ENCODE results near the gene A4GALT.
A peak's percentile ranks its signal among the peaks of the same experiment; 100 is the strongest.
"Not testable (repeated sequence)": the region's sequence is repeated elsewhere in the genome, so short reads cannot be mapped to it uniquely, and the experiment has no call there.

A4GALT gene

DNA sequence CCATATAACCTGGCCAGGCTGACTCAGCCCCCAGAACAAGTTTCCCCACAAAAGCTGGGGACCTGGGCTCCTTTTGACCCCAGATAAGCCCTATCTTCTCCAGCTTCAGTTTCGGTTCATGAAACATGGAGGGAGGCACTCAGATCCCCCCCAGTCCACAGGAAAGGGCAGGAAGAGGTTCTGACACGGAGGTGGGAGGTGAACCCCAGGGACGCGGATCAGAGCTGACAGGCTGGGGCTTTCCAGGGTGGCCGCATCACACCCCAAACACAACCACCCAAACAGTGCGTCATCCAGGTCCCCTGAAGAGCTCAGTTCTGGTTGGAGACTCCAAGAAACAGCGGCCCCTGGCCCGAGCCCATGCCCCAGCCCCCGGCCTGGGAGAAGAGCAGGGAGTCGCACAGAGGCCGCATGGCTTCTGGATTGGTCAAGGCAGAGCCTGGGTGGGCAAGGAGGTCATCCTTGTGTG is 44.3 kb upstream of the A4GALT start:
- DNase-seq (ENCODE audit: low read depth): no peak
- TF ChIP-seq, protein P1, sequence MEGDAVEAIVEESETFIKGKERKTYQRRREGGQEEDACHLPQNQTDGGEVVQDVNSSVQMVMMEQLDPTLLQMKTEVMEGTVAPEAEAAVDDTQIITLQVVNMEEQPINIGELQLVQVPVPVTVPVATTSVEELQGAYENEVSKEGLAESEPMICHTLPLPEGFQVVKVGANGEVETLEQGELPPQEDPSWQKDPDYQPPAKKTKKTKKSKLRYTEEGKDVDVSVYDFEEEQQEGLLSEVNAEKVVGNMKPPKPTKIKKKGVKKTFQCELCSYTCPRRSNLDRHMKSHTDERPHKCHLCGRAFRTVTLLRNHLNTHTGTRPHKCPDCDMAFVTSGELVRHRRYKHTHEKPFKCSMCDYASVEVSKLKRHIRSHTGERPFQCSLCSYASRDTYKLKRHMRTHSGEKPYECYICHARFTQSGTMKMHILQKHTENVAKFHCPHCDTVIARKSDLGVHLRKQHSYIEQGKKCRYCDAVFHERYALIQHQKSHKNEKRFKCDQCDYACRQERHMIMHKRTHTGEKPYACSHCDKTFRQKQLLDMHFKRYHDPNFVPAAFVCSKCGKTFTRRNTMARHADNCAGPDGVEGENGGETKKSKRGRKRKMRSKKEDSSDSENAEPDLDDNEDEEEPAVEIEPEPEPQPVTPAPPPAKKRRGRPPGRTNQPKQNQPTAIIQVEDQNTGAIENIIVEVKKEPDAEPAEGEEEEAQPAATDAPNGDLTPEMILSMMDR (conservative IDR thresholded peaks at IDR 0.05; ENCODE audit: low read length): no peak
- no peak overlapping the region for H3K4me3 ChIP-seq (ENCODE audit: low read length)

- DNase-seq (ENCODE audit: low read depth): no peak
- H3K4me3 ChIP-seq (ENCODE audit: low read length): no peak overlapping the region
- TF ChIP-seq, protein P1 (conservative IDR thresholded peaks at IDR 0.05; ENCODE audit: low read length): no peak
Measured at GRCh38 chr22:42763965-42764480, 43.4 kb upstream of the A4GALT start.

GRCh38 chr22:42760806-42761565 is 40.3 kb upstream of the A4GALT start:
- DNase-seq (ENCODE audit: low read depth): no peak
- TF ChIP-seq, protein P1 (conservative IDR thresholded peaks at IDR 0.05; ENCODE audit: low read length): no peak
- no peak overlapping the region for H3K4me3 ChIP-seq (ENCODE audit: low read length)

DNA sequence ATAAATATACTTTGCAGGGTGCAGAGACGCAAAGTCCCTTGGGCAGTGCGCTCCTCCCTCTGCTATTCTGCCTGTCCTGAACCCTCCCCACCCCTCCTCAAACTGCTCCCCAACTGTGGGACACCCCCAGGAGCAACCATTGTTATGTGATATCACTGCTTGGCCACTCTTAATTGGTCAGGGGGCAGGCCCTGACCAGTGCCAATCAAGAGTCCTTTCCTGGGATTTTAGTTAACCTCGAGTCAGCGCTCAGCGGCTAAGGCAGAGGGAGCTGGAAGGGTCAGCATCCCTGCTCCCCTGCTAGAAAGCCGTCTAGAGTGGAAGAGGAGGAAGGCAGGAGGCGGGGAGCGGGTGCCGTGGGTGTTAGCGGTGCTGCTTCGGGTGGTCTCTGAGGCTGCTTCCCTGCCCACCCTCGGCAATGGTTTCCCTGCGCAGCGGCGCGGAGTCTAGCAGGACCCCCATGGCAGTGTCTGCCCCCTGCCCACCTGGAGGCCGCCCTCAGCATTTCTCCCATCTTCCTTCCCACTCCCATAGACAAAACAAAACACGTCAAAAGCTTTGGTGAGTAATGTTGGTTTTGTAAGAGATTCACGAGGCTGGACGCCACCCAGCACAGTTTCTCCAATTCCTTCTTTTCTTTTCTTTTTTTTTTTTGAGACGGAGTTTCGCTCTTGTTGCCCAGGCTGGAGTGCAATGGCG is 38.4 kb upstream of the A4GALT start:
- no peak overlapping the region for H3K4me3 ChIP-seq (ENCODE audit: low read length)
- DNase-seq (ENCODE audit: low read depth): peak; percentile 62
- TF ChIP-seq, protein P1 (conservative IDR thresholded peaks at IDR 0.05; ENCODE audit: low read length): no peak

GRCh38 chr22:42755553-42755952 is 34.9 kb upstream of the A4GALT start:
- not testable (repeated sequence) for H3K4me3 ChIP-seq (ENCODE audit: low read length)
- DNase-seq (ENCODE audit: low read depth): peak; percentile 89

- not testable (repeated sequence) for DNase-seq (ENCODE audit: low read depth); H3K4me3 ChIP-seq (ENCODE audit: low read length)
Measured at GRCh38 chr22:42755121-42755520, 34.5 kb upstream of the A4GALT start.

DNA sequence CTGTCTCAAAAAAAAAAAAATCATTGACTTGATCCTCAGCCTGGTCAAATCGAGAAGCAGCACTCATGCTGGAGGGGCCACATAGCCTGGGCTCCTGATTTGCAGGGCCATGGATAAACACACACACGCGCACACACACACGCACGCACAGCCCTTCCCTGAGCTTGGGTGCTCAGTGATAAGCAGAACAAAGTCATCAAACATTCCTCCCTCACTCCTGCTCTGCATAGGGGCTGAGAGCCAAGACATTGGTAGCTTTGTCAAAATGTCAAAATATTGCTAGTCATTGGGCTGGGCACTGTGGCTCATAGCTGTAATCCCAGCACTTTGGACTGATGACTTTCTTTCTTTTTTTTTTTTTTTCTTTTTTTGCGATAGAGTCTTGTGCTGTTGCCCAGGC is 34.0 kb upstream of the A4GALT start:
- TF ChIP-seq, protein P1 (conservative IDR thresholded peaks at IDR 0.05; ENCODE audit: low read length): no peak
- no peak overlapping the region for H3K4me3 ChIP-seq (ENCODE audit: low read length)
- DNase-seq (ENCODE audit: low read depth): peak; percentile 79

DNA sequence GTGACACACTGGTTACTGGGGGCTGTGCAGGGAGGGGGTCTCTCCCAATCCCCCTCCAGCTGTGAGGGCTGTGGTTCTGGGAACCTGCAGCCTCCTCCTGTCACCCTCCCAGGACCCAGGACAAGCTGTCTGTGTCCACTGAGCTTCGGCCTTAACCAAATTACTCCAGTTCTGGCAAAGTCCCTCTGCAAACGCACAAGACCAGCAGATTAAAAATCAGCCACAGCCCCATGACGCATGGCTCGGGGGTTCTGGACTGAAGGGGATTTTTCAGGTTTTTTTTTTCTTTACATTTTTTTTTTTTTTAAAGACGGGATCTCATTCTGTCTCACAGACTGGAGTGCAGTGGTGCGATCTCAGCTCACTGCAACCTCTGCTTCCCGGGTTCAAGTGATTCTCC is 32.2 kb upstream of the A4GALT start:
- H3K4me3 ChIP-seq (ENCODE audit: low read length): no peak overlapping the region
- DNase-seq (ENCODE audit: low read depth): no peak
- TF ChIP-seq, protein P1 (conservative IDR thresholded peaks at IDR 0.05; ENCODE audit: low read length): no peak
